GM18508 (cell line): ENCODE measurements around the gene OPCML.

Experiments
- ATAC-seq: cut with Tn5 transposase; IDR thresholded peaks from one replicate; pipeline ENCODE4 v1.9.1; 2021; ENCODE audit warnings: moderate number of reproducible peaks; ENCODE audit not compliant: insufficient read depth, unreplicated experiment

OPCML gene

DNA sequence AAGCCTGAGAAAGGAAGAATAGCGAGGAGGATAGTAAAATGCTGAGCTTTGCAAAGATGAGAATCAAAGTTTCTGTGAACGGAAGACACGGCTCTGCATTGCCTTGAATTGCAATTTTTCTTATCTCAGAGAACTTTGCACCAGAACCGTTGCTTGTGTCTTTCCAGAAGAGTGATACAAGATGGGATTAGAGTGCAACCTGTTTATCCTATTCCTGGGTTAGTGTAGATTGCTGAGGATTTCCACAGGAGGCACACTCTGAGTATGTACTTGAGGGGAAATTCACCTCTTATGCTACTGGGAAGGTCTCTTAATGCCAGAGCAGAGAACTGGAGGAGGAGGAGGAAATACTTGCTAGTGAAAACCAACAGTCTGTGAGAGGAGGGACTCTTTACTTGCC lies 377.5 kb downstream of the OPCML start:
- ATAC-seq, result no peak

DNA sequence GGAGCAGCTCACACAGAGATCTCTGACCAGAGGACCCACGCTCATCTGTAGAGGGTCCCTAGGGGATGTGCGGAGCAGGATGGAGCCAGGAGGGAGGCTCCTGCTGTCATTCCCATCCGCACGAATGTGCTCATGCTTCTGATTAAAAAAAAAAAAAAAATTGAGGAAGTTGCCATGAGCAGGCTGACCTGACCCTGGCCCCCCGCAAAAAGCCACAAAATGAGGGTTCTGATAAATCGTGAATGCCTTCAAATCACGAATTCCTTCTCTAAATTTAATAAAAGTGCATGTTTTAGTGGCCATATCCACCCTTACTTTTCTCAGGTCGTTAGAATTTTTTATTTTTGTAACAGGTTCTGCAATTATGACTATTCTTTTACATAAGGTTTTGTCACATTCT lies 378.2 kb downstream of the OPCML start:
- ATAC-seq, result no peak

DNA sequence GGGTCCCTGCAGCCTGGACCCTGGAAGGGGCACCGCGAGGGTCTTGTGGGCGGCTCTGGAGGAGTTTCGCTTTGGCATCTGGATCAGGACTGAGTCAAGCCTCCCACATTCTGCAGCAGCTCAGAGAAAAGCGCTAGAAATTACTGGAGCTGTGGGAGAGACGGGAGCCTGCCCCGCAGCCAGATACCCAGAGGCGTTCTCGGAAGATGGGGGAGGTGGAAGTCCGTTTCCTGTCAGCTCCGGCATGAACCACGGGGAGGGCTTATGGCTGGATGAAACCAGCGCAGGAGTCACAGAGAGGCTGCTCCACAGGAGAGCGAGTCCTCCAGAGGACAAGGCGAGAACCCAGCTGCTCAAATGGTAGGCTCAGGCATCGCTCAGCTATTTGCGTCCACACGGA lies 379.3 kb downstream of the OPCML start:
- ATAC-seq, result no peak

DNA sequence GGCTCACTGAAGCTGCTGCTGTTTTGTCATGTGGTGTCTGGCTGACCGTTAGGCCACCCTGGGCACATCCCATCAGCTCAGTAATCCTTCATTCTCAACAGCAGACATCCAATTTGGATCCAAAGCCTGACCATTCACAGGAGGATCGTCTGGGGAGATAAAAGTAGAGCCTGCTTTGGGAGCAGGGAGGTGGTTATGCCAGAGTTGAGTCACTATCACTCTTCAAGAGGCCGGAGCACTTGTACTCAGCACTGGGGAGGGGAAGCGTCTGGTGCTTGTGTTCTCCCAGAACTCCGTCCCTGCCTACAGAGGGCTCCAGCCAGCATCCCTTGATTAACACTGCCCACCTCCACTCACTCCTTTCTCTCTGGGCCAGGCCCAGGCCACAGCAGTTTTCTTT lies 382.6 kb downstream of the OPCML start:
- no peak for ATAC-seq

DNA sequence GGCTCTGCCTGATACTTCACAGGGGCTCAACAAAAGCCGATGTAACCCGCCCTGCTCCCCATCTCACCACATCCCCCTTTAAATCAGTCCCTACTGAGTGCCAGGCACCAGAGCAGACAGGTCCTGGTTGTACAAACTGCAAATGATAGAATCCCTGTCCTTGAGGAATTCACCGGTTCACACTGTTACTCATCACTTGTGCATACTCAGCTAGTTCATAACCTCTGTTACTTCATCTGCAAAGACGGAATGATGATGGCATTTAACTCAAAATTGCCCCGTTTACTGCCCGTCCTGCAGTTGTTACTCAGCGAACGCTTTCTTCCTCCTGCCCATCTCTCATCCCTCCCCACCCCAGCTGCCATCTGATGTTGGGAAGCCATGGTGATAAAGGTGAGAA lies 384.7 kb downstream of the OPCML start:
- ATAC-seq, result no peak

DNA sequence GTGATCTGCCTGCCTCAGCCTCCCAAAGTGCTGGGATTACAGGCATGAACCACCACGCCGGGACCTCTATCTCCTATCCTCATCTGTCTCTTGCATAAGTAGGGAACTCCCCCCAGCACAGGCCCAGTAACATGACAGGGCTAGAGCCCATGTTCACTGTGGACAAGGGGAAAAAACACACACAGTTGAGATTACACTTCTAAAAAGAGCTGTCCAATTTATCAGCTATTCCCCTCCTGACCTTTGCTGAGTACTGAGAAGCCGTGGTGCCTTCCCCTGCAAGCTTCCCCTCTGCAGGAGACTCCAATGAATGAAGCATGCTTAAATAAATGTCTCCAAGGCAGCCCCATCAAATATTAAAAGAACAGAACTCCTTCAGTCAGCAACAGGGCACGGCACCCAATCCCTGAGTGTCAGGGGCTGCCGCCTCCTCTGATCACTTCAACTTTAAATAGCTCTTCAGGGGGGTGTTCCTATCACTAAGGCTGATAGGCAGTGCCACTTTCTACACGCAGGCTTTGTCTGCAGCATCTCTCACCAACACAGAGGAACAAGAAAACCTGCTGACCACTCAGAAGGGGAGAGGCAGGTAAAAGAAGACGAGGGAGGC lies 385.5 kb downstream of the OPCML start:
- no peak for ATAC-seq

DNA sequence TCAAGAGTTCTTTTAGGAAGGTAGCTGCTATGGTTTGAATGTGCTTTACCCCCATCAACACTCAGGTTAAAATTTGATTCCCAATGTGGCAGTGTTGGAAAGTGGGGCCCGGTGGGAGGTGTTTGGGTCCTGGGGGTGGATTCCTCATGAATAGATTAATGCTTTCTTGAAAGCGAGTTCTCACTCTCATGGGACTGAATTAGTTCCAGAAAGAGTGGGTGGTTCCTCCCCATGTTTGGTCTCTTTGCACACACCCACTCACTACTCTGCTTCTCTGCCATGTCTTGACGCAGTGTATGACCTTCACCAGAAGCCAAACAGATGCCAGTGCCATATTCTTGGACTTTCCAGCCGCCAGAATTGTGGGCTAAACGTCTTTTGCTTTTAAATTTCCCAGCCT lies 394.4 kb downstream of the OPCML start:
- ATAC-seq, result no peak

DNA sequence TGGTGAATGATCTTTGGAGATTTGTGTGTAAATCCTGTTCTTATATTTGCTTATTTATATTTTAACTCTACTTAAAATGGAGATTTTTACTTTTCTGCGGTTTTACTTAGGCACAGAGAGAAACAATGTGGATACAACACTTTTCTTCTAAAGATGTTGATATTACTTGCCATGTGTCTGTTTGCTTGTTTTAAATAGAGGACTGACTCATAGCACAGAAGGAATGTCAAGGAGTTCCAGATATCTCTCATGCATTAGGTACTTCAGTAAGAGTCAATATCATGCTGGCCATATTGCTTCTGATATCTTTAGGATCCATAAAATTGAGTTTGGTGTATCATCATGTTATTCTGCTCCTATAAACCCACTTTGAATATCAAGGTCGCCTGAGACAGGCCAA lies 395.0 kb downstream of the OPCML start:
- ATAC-seq, result no peak

DNA sequence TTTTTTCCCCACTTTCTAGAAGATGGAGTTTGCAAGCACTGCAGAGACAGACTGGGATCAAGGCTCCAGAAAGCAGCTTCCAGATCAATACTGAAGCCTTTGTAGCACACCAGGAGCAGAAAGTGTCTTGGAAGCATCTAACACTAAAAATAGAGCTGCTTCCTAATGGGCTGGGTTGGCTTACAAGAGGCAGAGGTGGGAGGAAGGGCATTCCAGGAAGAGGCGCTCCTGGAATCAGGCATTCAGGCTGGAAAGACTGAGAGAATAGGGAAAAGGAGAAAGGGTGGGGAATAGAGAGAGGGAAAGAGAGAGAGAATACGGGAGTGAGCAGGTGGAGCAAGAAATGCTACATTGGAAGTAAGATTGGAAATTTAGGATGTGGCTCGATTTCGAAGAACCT lies 395.9 kb downstream of the OPCML start:
- no peak for ATAC-seq

DNA sequence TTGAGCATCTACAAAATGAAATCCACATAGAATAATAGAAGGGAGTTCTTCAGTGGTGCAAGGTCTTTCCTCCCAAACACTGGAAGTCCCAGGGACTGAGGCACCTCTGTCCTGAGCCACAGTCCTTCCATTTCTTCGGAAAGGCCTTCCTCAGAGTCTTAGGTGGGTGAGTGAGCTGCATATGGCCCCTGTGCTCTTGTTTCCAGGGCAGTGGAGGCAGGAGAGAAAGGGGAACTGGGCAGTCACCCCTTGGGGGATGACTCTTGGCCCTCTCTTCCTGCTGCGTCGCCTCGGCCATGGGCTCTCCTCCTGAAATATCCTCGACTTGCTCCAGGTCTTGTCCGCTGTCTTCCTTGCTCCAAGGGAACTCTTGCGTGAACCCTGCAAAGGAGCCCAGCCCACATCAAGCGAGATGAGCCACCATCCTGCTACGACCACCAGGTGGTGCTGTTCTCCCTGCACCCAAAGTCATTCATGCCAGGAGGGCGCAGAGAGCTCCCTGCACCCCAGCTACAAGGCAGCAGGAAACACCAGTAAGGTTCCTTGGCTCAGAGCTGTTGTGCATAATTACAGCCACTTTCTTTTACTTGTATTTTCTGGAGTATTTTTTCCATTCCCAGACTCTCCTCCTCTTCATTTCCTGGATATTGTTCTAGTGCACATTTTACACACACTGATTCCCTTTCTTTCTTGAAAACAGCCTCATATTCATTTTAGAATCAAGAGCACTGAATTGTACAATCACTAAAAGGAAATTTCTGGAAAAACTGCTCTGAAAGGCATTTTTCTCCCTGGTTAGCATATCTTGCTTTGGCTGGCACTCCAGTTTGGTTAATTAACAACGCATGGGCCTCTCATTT lies 397.8 kb downstream of the OPCML start:
- no peak for ATAC-seq

DNA sequence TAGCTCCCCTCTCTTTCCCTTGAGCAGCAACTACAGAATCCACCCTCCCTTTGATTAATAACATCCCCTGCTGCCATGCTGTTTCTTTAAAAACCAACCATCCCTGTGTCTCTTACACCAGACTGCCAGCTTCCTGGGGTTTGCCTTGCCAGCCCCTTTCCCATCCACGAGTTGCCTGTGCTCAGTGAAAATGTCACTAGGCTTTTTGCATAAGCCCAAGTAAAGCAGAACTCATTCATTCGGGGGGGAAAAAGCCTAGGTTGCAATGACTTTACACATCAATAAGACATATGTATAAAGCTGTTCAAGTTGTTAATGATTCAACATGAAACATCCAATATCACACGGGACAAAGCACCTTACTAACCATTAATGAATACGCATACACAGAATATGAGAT lies 398.7 kb downstream of the OPCML start:
- no peak for ATAC-seq

DNA sequence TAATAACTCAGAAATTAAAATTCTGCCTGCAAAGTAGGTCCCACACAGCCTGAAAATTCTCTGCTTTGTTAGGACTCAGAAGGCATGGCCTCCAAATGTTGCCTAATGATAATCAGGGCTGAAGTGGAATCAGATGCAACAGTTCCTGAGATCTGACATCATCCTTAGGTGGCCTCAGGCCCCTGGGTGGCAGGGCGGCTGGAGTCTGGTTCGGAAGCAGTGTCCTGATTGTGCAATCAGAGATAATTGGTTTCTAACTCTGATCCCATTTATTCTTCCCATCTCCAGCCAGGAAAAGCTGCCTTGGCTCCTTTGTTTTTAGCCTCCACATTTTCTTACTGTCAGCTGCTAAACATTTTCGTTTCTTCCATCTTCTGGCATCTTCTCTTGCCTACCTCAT lies 399.3 kb downstream of the OPCML start:
- ATAC-seq, result no peak

DNA sequence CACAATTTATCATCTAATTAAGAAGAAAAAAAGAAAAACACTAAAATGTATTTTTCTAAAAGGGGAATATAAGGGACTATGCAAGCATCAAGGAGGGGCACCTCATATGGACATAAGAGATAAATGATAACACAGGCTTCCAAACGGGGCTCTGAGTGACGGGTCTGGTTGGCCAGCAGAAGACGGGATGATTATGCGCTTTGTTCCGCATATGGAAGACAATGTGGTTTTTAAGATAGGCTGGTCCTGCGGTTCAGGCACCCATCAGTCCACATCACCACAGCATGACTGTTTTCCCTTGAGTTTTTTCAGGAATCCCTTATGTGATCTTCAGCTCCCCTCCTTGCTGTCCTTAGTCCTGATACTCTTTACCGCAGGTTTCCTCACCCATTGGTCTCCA lies 404.6 kb downstream of the OPCML start:
- ATAC-seq, result no peak

DNA sequence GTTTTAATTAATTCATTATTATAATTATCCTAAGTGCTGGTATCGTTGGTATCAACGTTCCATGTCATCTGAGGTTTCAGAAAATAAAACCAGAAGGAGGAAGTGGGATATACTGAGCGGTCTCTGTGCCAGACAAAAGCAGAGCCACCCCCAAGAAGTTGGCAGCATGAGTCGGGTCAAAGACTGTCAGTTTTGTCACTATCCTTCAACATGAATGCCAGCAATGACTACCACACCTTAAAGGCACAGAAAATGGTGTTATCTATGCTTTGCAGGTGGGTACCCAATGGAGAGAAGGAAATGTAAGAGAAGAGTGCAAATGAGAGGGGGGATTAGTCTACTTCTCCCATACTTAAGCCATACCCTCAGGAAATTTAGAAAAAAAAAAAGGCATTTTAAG lies 408.5 kb downstream of the OPCML start:
- no peak for ATAC-seq

DNA sequence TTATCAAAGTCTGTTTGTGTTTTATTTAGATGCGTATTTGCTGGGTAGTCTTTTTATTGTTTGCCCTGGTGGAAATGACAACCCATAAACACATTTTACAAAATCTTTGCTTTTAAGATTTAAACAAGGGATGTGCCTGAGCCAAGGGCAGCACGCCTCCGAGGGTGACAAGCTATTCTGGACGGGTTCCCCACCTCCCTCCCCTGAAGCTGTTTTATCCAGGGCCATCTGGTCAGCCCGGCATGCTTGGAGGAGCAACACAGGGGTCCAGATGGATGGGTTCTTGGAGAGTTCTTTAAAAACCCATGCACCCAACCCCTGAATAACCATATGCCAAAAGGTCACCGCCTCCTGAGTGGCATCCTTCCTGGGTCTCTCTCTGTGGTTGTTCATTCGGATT lies 408.9 kb downstream of the OPCML start:
- no peak for ATAC-seq

DNA sequence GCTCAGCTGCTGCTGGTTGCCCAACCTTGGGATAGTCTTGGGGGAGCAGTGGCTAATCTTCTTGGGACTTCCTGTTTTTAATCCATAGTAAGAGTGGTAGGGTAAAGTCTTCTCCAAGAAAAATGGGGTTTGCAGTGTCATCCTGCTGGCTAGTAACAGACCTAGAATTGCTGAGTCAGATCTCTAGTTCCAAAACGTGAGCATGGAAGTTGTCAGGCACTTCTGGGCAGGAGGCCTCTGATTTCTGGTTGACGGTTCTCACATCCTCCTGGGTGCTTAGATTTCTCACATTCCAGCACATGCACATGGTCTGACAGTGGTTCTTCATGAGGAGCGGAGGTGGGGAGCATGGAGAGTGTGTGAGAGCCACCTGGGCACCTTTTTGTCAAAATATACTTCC lies 410.0 kb downstream of the OPCML start:
- no peak for ATAC-seq

DNA sequence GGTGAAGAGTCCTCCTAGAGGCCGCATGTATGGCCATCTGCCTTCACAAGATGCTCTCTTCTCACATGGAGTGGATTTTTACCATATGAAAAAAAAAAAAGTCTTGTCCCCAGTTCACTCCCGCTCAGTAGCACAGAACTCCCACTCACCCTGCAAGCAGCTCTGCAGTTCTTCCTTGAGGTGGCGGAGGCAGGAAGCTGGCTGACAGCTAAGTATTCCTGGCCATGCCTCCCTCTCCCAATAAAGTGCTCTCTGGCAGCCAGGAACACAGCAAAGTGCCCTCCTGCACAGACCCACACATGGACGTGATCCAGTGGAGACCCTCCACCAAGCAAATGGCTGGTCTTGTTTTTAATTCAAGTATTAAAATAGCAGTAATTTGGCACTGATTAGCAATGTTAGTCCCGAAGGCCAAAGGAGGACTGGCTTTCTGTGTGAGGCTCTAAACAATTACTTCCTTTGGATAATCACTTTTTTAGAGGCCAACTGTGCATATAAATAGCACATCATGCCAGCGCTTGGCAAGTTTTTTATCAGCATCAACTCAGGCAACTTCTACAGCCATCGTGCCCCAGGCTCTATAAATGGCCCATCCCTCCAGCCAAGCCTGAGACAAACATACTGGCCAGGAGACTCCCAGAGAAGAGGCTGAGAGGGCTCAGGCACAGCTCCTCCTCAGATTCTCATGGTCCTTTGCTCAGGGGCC lies 413.6 kb downstream of the OPCML start:
- no peak for ATAC-seq

DNA sequence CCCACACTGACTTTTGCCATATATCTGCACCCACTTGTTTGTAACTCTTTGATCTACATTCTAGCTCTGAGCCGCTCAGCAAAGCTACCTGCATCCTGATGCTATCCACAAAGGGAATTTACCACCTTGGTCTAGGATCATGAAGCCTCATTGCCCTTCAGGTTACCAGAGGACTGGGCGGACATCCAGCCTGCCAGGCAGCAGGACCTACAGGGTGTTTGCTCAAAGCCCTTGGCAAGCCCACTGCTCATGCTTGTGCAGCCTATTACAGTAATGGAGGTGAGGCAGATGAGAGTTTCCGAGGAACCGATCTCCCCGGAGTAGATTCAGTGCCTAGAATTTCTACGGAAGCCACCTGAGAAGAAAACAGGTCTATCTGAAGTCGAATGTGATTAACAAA lies 417.2 kb downstream of the OPCML start:
- ATAC-seq, result no peak

DNA sequence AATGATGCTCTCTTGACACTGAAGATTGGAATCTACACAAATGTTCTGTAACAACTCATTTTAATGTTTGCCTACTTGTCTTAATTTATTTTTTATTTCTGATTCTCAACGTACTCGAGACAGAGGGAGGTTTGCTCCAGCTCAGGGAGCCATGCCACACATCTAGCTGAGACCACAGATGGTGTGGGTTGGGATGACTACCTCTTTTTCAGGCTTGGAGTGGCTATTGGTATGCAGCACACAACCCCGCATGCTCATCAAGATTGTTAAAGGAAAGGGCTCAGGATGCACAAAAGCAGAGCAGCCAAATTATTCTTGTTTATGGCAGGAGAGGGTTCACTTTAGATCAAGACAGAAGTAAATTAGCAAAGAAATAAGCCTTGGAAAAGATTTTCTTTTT lies 424.5 kb downstream of the OPCML start:
- no peak for ATAC-seq

DNA sequence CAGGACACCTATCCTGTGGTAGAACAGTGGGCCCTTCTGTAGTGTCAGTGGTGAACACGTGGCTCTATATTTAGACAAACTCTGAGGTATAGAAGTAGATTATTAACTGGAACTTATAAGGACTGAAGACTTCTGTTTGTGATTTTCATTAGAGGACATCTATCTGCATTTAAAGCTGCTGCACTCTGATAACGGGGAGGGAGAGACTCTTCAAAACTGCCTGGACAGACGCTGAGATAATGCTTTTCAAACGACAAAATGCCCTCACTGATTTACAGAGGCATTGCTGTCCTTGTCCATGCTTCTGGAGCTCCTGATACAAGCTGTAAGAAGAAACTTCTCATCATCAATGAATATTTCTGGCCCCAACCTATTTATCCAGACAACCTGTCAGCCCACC lies 425.2 kb downstream of the OPCML start:
- ATAC-seq, result no peak

DNA sequence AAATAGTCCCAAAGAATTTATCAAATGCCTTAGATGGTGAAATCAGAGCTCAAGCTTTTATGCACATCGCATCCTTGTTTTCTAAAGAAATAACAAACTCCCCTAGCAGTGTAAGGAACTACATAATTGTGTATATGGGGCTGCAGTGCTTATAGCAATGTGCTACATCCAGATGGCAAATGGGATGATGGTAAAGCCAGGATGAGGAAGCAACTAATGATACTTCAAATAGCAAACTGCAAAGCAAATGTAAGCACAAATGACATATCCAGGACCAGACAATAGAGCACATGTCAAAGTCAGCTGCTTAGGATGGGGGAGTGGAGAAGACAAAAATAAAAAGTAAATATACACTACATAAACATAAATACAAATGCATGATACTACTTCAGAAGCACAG lies 425.9 kb downstream of the OPCML start:
- no peak for ATAC-seq
